ENCODE measurements around the gene TCAP.

DNA sequence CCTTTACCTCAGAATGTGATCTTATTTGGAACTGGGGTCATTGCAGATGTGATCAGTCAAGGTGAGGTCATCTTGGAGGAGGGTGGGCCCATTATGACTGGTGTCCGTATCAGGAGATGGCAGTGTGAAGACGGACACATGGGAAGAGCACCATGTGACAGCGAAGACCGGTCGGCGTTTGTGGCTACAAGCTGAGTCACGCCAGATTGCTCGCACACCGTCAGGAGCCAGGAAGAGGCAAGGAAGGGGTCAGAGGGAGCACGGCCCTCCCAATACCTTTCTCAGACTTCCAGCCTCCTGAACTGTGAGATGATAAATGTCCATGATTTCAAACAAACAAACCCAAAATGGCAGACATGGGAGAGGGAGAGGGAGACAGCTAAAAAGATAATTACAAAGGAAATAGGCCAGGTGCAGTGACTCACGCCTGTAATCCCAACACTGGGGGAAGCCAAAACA lies 15.0 kb upstream of the TCAP start:
- TF ChIP-seq CTCF (IDR thresholded peaks at IDR 0.05; ENCODE audit: low read length) (no peak), EZH2 (IDR thresholded peaks at IDR 0.05; ENCODE audit: borderline replicate concordance, low read length) (no peak)

All from OCI-LY1 (cell line).